Measurements from ENCODE around the gene ITGA2B.

The ITGA2B gene

GRCh38 chr17:44389281-44389680 lies at the start of gene ITGA2B:
Gene ITGA2B (minus strand): TSS chr17:44389649. CDS start chr17:44389473, 176 bp downstream.
- TF ChIP-seq GATA3 (IDR thresholded peaks at IDR 0.05; ENCODE audit: low read depth, low read length): no peak
- TF ChIP-seq GATA2 (IDR thresholded peaks at IDR 0.05; ENCODE audit: low read depth, low read length): no peak

- TF ChIP-seq GATA3 (IDR thresholded peaks at IDR 0.05; ENCODE audit: low read depth, low read length): no peak
- TF ChIP-seq GATA2 (IDR thresholded peaks at IDR 0.05; ENCODE audit: low read depth, low read length): no peak
Observed at GRCh38 chr17:44439168-44439567, 49.7 kb upstream of the ITGA2B start.

GRCh38 chr17:44438636-44439035 lies 49.2 kb upstream of the ITGA2B start:
- TF ChIP-seq GATA3 (IDR thresholded peaks at IDR 0.05; ENCODE audit: low read depth, low read length) (no peak), GATA2 (IDR thresholded peaks at IDR 0.05; ENCODE audit: low read depth, low read length) (no peak)

GRCh38 chr17:44436336-44436735 lies 46.9 kb upstream of the ITGA2B start:
- no peak for TF ChIP-seq GATA3 (IDR thresholded peaks at IDR 0.05; ENCODE audit: low read depth, low read length)
- no peak for TF ChIP-seq GATA2 (IDR thresholded peaks at IDR 0.05; ENCODE audit: low read depth, low read length)

- no peak for TF ChIP-seq GATA2 (IDR thresholded peaks at IDR 0.05; ENCODE audit: low read depth, low read length)
- no peak for TF ChIP-seq GATA3 (IDR thresholded peaks at IDR 0.05; ENCODE audit: low read depth, low read length)
Observed at GRCh38 chr17:44432254-44433157, 43.1 kb upstream of the ITGA2B start.

- no peak for TF ChIP-seq GATA3 (IDR thresholded peaks at IDR 0.05; ENCODE audit: low read depth, low read length)
- TF ChIP-seq GATA2 (IDR thresholded peaks at IDR 0.05; ENCODE audit: low read depth, low read length): no peak
Observed at GRCh38 chr17:44424828-44425461, 35.5 kb upstream of the ITGA2B start.

GRCh38 chr17:44417553-44417952 lies 28.1 kb upstream of the ITGA2B start:
- no peak for TF ChIP-seq GATA3 (IDR thresholded peaks at IDR 0.05; ENCODE audit: low read depth, low read length)
- no peak for TF ChIP-seq GATA2 (IDR thresholded peaks at IDR 0.05; ENCODE audit: low read depth, low read length)

GRCh38 chr17:44416558-44417289 lies 27.3 kb upstream of the ITGA2B start:
- TF ChIP-seq GATA2 (IDR thresholded peaks at IDR 0.05; ENCODE audit: low read depth, low read length) (no peak), GATA3 (IDR thresholded peaks at IDR 0.05; ENCODE audit: low read depth, low read length) (no peak)

GRCh38 chr17:44414394-44415155 lies 25.1 kb upstream of the ITGA2B start:
- TF ChIP-seq GATA3 (IDR thresholded peaks at IDR 0.05; ENCODE audit: low read depth, low read length): no peak
- no peak for TF ChIP-seq GATA2 (IDR thresholded peaks at IDR 0.05; ENCODE audit: low read depth, low read length)

GRCh38 chr17:44409309-44410028 lies 20.0 kb upstream of the ITGA2B start:
- TF ChIP-seq GATA3 (IDR thresholded peaks at IDR 0.05; ENCODE audit: low read depth, low read length): peak; percentile 82
- peak; percentile 73; the same call in 1 of the 2 replicates for TF ChIP-seq GATA2 (IDR thresholded peaks at IDR 0.05; ENCODE audit: low read depth, low read length)

GRCh38 chr17:44408786-44409185 lies 19.3 kb upstream of the ITGA2B start:
- TF ChIP-seq GATA2 (IDR thresholded peaks at IDR 0.05; ENCODE audit: low read depth, low read length): no peak
- TF ChIP-seq GATA3 (IDR thresholded peaks at IDR 0.05; ENCODE audit: low read depth, low read length): no peak

GRCh38 chr17:44402564-44403172 lies 13.2 kb upstream of the ITGA2B start:
- no peak for TF ChIP-seq GATA2 (IDR thresholded peaks at IDR 0.05; ENCODE audit: low read depth, low read length)
- no peak for TF ChIP-seq GATA3 (IDR thresholded peaks at IDR 0.05; ENCODE audit: low read depth, low read length)

All from SH-SY5Y (cell line).